ENCODE data around the gene PNKD. TPM values are rescaled to one million over a fixed set of nuclear protein-coding genes. Genes with fewer than 3 reads are reported as not detected.

Gene PNKD
- total and polyA plus RNA-seq, 2 donors (not counting 1 experiment from before 2014, with no cell fraction given): 27.7 to 29.1 TPM

- H3K9ac ChIP-seq (ENCODE audit: insufficient read depth, low read length): no peak overlapping the region
- H3K4me3 ChIP-seq (replicated peaks in 1 of 4; ENCODE audit: control extremely low read depth in 1 of 4, insufficient read depth in 1 of 4, low read depth in 3 of 4, low read length in 4 of 4): no peak overlapping the region
- H2AFZ ChIP-seq (ENCODE audit: low read length): no peak overlapping the region
- H3K9me3 ChIP-seq (ENCODE audit: control insufficient read depth, insufficient read depth, low read depth, low read length): no peaks in the 10 kb centered on the region
- no peaks in the 10 kb centered on the region for H3K27me3 ChIP-seq (ENCODE audit: control insufficient read depth, insufficient read depth, low read length)
- H3K79me2 ChIP-seq (ENCODE audit: control insufficient read depth, insufficient read depth, low read length): no peaks in the 10 kb centered on the region
- no peak overlapping the region for H3K27ac ChIP-seq (ENCODE audit: insufficient read depth, low read length)
- H3K4me1 ChIP-seq (ENCODE audit: control insufficient read depth, extremely low read depth, insufficient read depth, low read length): peaks cover 8% of the 10 kb centered on the region
- no peak for TF ChIP-seq EZH2 (IDR thresholded peaks at IDR 0.05; ENCODE audit: low read length, missing control alignments)
- no peak for TF ChIP-seq CTCF (conservative IDR thresholded peaks at IDR 0.05 in 1 of 2, IDR thresholded peaks at IDR 0.05 in 1 of 2; ENCODE audit: low read depth in 1 of 2, low read length in 2 of 2)
- H3K36me3 ChIP-seq (ENCODE audit: control insufficient read depth, insufficient read depth, low read length): peaks cover 9% of the 10 kb centered on the region
- H4K20me1 ChIP-seq (ENCODE audit: control insufficient read depth, extremely low read depth, insufficient read depth, low read length): no peaks in the 10 kb centered on the region
- DNase-seq (ENCODE audit: low read depth in 2 of 2): no peak
- no peak overlapping the region for H3K4me2 ChIP-seq (ENCODE audit: extremely low read depth, insufficient read depth, low read length)
These were observed 10.2 kb upstream of the PNKD start for GRCh38 chr2:218260166-218260565.

GRCh38 chr2:218260742-218261422 is 9.4 kb upstream of the PNKD start, which contains the start of gene GPBAR1:
Gene GPBAR1, plus strand, starts transcription at chr2:218261015. Its CDS starts 1,710 bp downstream, at chr2:218262725.
- Histone ChIP-seq H3K27ac (ENCODE audit: insufficient read depth, low read length) (no peak within 1 kb of the TSS), H3K9ac (ENCODE audit: insufficient read depth, low read length) (no peak within 1 kb of the TSS), H3K36me3 (ENCODE audit: control insufficient read depth, insufficient read depth, low read length) (peaks cover 10% of the 10 kb centered on the region), H3K27me3 (ENCODE audit: control insufficient read depth, insufficient read depth, low read length) (no peaks in the 10 kb centered on the region), H3K4me2 (ENCODE audit: extremely low read depth, insufficient read depth, low read length) (no peak within 1 kb of the TSS), H4K20me1 (ENCODE audit: control insufficient read depth, extremely low read depth, insufficient read depth, low read length) (no peaks in the 10 kb centered on the region), H3K79me2 (ENCODE audit: control insufficient read depth, insufficient read depth, low read length) (no peaks in the 10 kb centered on the region), H2AFZ (ENCODE audit: low read length) (no peak within 1 kb of the TSS), H3K4me3 (replicated peaks in 1 of 4; ENCODE audit: control extremely low read depth in 1 of 4, insufficient read depth in 1 of 4, low read depth in 3 of 4, low read length in 4 of 4) (no peak within 1 kb of the TSS), H3K9me3 (ENCODE audit: control insufficient read depth, insufficient read depth, low read depth, low read length) (no peaks in the 10 kb centered on the region), H3K4me1 (ENCODE audit: control insufficient read depth, extremely low read depth, insufficient read depth, low read length) (peaks cover 8% of the 10 kb centered on the region)
- TF ChIP-seq CTCF (conservative IDR thresholded peaks at IDR 0.05 in 1 of 2, IDR thresholded peaks at IDR 0.05 in 1 of 2; ENCODE audit: low read depth in 1 of 2, low read length in 2 of 2) (no peak), EZH2 (IDR thresholded peaks at IDR 0.05; ENCODE audit: low read length, missing control alignments) (no peak)
- DNase-seq (ENCODE audit: low read depth in 2 of 2): no peak

GRCh38 chr2:218261423-218262236 is 8.7 kb upstream of the PNKD start:
- H3K27ac ChIP-seq (ENCODE audit: insufficient read depth, low read length): no peak overlapping the region
- no peaks in the 10 kb centered on the region for H3K79me2 ChIP-seq (ENCODE audit: control insufficient read depth, insufficient read depth, low read length)
- no peaks in the 10 kb centered on the region for H3K9me3 ChIP-seq (ENCODE audit: control insufficient read depth, insufficient read depth, low read depth, low read length)
- peaks cover 11% of the 10 kb centered on the region for H3K36me3 ChIP-seq (ENCODE audit: control insufficient read depth, insufficient read depth, low read length)
- no peak overlapping the region for H3K9ac ChIP-seq (ENCODE audit: insufficient read depth, low read length)
- TF ChIP-seq CTCF (conservative IDR thresholded peaks at IDR 0.05 in 1 of 2, IDR thresholded peaks at IDR 0.05 in 1 of 2; ENCODE audit: low read depth in 1 of 2, low read length in 2 of 2): no peak
- TF ChIP-seq EZH2 (IDR thresholded peaks at IDR 0.05; ENCODE audit: low read length, missing control alignments): no peak
- no peak for DNase-seq (ENCODE audit: low read depth in 2 of 2)
- H3K4me2 ChIP-seq (ENCODE audit: extremely low read depth, insufficient read depth, low read length): no peak overlapping the region
- no peak overlapping the region for H3K4me3 ChIP-seq (replicated peaks in 1 of 4; ENCODE audit: control extremely low read depth in 1 of 4, insufficient read depth in 1 of 4, low read depth in 3 of 4, low read length in 4 of 4)
- H3K4me1 ChIP-seq (ENCODE audit: control insufficient read depth, extremely low read depth, insufficient read depth, low read length): peaks cover 8% of the 10 kb centered on the region
- no peak overlapping the region for H2AFZ ChIP-seq (ENCODE audit: low read length)
- no peaks in the 10 kb centered on the region for H4K20me1 ChIP-seq (ENCODE audit: control insufficient read depth, extremely low read depth, insufficient read depth, low read length)
- H3K27me3 ChIP-seq (ENCODE audit: control insufficient read depth, insufficient read depth, low read length): no peaks in the 10 kb centered on the region
